COLO668 (cell line): ENCODE results near the gene SYDE2.
"Not testable (repeated sequence)": the region's sequence is repeated elsewhere in the genome, so short reads cannot be mapped to it uniquely, and the experiment has no call there.

Experiments used
- DNase-seq: peaks from one replicate; lab custom pipeline; 2025; ENCODE audit not compliant: unreplicated experiment; lab: John Stamatoyannopoulos, UW

Gene SYDE2

GRCh38 chr1:85214654-85215053 is 13.8 kb upstream of the SYDE2 start:
- DNase-seq: no peak

DNA sequence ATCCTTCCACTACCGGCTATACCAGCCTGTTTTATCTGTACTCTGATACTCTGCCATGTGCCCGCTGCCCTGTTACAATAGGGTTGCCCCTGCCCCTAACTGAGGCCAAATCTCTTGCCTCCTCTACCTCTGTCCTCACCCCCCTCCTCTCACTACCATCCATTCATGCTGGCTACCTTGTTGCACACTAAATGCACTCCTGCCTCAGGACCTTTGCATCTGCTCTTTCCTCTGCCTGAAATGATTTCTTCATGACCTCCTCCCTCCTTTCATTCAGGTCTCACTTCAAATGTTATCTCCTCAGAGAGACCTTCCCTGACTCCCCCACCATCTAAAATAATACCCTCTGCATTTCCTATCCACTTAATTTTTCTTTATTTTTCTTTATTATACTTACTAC is 7.7 kb upstream of the SYDE2 start:
- DNase-seq: no peak

- no peak for DNase-seq
Observed at GRCh38 chr1:85203573-85204171, 2.9 kb upstream of the SYDE2 start.

DNA sequence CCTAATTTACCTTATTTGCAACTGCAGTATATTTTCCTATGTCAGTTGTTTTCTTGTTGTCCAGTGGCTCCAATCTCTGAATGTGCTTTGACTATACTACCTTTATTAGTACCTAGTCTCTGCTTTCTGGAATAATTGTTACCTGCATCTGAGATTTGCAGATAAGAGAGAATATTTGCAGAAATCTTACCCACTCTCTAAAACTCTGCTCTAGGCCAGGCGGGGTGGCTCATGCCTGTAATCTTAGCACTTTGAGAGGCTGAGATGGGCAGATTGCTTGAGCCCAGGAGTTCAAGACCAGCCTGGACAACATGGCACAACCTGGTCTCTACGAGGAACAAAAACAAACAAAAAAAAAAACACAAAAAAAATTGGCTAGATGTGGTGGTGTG is 2.0 kb upstream of the SYDE2 start:
- no peak for DNase-seq

- no peak for DNase-seq
Observed at GRCh38 chr1:85202092-85202863, 1.5 kb upstream of the SYDE2 start.

GRCh38 chr1:85201340-85202091 is 700 bp upstream of the SYDE2 start:
- peak; percentile 85 for DNase-seq

DNA sequence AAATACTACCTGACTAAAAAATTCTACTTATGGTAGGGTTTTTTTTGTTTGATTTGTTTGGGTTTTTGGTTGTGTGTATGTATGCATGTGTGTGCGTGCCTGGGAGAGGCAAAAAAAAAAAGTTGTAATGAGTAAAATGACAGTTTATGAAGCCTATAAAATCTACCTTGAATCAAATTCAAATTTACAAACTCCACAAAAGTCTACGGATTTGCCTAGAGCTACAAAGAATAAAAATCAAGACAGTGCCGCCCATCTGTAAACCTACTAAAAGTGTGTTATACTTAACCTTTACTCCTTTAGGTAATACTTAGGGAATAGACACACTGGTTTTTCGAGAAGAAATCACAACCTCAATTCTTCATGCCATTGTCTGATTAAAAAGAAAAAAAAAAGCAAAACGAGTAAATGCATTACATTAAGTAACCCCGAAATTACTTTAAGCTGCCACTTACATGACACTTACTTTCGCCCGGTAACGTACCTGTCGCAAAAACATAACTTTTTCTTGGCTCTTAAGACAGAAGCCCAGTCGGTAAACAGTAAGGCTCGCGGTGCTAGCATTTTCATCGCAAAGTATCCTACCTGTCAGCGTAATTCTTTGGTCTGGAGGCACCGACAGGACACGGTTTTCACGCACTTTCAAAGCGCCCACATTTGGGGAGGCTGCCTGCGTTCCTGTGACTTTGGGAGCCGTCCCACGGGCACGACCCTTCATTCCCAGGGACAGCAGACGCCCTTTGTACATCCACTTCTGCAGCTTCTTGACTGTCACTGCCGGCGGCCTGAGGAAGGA is 951 bp downstream of the SYDE2 start:
- DNase-seq: no peak

- no peak for DNase-seq
Observed at GRCh38 chr1:85198864-85199263, 2.0 kb downstream of the SYDE2 start.

DNA sequence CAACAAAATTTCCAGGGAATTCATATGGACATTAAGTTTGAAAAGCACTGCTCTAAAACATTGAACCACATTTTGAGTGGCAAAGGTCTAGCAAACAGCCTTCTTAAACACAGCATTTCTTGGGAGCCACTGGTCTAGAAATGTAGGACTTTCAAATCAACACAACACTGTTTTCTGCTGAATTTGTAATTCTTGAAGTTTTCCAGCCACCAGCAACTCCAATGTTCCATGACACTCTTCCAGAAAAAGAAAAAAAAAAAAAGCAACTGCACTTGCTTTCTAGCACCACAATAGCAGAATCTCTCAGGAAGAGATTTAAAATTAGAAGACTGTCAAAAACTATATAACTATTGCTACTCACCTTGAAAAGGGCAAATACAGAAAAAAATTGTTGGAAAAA is 4.5 kb downstream of the SYDE2 start:
- DNase-seq: no peak

GRCh38 chr1:85195703-85196102 is 5.1 kb downstream of the SYDE2 start:
- no peak for DNase-seq

GRCh38 chr1:85192129-85192528 is 8.7 kb downstream of the SYDE2 start:
- not testable (repeated sequence) for DNase-seq

DNA sequence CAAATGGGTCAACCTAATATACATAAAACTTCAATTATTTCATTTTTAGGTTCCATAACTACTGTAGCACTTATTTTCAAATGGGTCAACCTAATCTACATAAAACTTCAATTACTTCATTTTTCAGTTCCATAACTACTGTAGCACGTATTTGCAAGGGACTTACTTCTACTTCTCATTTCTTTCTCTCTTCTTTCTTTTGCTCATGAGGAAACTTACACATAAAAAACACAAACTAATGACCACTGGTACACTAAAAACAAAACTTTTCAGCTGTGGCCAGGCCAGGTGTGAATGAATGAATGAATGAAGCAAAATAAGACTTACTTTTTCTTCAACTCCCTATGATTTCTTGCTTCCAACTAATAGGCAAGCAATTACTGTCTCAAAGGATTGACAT is 11.7 kb downstream of the SYDE2 start:
- no peak for DNase-seq

DNA sequence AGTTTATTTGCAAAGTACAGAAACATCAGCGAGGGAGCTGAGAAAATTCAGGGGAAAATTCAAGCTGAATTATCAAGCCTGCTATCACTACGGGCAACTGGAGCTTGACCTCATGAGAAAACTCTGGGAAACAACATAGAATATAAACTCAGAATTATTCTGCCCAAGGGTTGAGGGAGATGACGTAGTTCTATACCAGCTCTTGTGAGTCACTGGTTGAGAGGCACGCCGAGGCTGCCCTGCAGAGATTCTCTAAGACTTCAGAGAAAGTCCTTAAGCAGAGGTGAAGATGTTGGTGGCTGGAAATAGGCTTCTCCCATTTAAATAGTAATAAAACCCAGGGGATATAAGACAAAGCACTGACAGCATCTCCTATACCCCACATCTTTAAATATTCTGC is 12.3 kb downstream of the SYDE2 start:
- DNase-seq: no peak

DNA sequence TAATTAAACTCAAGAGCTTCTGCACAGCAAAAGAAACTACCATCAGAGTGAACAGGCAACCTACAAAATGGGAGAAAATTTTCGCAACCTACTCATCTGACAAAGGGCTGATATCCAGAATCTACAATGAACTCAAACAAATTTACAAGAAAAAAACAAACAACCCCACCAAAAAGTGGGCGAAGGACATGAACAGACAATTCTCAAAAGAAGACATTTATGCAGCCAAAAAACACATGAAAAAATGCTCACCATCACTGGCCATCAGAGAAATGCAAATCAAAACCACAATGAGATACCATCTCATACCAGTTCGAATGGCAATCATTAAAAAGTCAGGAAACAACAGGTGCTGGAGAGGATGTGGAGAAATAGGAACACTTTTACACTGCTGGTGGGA is 13.8 kb downstream of the SYDE2 start:
- DNase-seq: not testable (repeated sequence)

DNA sequence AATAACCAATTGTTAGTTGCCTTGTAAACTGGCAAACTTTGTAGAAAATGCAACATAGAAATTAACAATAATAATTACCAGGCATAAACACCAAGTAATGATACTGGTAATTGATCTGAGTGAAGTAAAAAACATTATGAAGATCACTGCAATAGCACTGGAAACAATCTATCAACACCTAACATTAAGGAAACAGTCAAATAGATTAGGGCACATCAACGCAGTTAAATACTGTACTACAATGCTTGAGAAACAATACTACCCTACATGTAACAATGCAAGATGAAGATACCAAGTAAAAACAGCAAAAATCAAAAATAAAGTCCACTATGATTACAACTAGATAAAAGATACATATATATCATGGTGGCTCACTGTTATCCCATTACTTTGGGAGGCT is 16.6 kb downstream of the SYDE2 start:
- DNase-seq: no peak

DNA sequence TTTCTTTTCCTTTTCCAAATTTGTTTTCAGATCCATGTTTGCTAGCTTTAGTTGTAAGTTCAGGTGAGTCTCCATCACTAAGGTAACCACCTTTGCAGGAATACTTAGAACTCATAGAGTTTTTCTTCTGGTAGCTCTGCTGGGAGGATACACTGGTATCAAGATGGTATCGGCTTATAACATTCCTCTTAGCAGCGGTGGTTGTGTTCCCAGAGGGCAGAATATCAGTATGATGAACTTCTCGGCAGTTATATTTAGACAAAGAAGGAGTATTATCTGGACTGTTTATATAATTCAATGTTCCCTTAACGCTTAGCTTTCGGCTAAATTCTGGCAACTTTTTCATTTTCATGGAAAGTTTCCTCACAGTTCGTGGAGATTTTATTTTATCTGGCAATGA is 18.1 kb downstream of the SYDE2 start:
- DNase-seq: no peak

DNA sequence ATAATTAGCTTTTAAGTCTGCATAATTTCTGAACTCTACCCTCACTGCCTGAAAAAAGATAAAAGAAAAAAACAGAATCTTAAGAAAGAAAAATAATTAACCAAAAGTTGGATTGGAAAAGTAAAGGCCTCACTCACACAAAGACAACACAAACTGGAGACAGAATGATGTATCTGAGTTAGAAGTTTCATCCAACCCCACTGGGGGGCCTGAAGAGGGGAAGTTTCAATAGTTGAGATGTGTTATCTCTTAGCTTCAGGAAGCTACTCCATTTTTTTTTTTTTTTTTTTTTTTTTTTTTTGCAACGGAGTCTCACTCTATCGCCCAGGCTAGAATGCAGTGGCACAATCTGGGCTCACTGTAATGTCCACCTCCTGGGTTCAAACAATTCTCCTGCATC is 19.9 kb downstream of the SYDE2 start:
- DNase-seq: no peak

DNA sequence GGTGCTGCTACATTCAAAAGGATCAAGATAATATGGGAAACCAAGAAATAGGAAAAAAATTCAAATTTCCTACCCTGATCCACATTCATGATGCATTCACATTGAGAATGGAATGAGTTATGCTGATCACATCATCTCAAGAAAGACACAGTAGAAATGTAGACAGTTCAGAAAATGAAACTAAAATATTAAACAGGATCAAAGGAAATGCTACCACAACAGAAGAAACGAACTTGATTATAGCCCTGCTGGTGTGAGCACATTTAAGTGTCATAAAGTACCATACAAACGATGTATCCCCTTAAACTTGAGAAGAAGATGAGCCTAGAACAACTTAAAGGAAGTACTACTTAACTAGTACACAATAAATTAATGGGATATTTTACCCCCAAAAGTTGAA is 21.3 kb downstream of the SYDE2 start:
- DNase-seq: no peak

- no peak for DNase-seq
Observed at GRCh38 chr1:85178396-85178795, 22.4 kb downstream of the SYDE2 start.

GRCh38 chr1:85174503-85174902 is 26.3 kb downstream of the SYDE2 start:
- no peak for DNase-seq

DNA sequence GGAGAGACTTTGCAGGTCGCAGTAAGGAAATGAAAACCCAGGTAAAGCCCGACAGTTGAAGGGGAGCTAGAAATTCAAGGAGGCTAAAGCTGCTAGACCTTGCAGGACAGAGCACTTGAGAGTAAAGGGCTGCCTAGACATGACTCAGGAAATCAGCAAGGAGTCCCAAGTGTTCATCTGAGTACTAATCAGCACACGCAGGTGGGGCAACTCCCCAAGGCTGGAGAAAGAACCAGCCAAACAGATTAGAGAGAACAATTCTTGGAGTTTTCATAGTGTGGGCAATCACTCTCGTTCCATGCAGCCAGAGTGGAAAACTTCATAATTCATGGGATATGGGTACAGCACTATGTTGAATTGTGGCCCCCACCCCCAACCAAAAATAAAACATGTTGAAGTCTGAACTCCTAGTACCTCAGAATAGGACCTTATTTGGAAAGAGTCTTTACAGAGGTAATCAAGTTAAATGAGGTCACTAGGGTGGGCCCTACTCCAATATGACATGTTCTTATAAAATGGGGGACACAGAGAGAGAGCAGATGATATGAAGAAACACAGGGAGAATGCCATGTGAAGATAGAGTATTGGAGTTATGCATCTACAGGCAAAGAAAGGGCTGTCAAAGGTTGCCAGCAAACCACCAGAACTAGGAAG is 28.0 kb downstream of the SYDE2 start:
- no peak for DNase-seq
